HG03196 (cell line): ENCODE measurements around the gene APBB1IP.
"Not testable (repeated sequence)": the region's sequence is repeated elsewhere in the genome, so short reads cannot be mapped to it uniquely, and the experiment has no call there.

Experiments used
- ATAC-seq: cut with Tn5 transposase; IDR thresholded peaks from one replicate; pipeline ENCODE4 v1.9.1; 2021; ENCODE audit not compliant: unreplicated experiment

APBB1IP gene

GRCh38 chr10:26437637-26438461 is at the start of gene APBB1IP:
APBB1IP (plus strand) TSS chr10:26438341; CDS start chr10:26492327, 53,986 bp downstream.
- ATAC-seq: peak; percentile 49

GRCh38 chr10:26389533-26389932 is 48.6 kb upstream of the APBB1IP start:
- no peak for ATAC-seq

- ATAC-seq: no peak
Observed at GRCh38 chr10:26391701-26392695, 46.1 kb upstream of the APBB1IP start.

- ATAC-seq: not testable (repeated sequence)
Observed at GRCh38 chr10:26398353-26398752, 39.8 kb upstream of the APBB1IP start.

GRCh38 chr10:26407406-26407969 is 30.7 kb upstream of the APBB1IP start:
- no peak for ATAC-seq

- ATAC-seq: no peak
Observed at GRCh38 chr10:26408858-26409494, 29.2 kb upstream of the APBB1IP start.

- ATAC-seq: no peak
Observed at GRCh38 chr10:26410356-26410755, 27.8 kb upstream of the APBB1IP start.

GRCh38 chr10:26412932-26413331 is 25.2 kb upstream of the APBB1IP start:
- ATAC-seq: no peak

- ATAC-seq: no peak
Observed at GRCh38 chr10:26413375-26413774, 24.8 kb upstream of the APBB1IP start.

- no peak for ATAC-seq
Observed at GRCh38 chr10:26417136-26417535, 21.0 kb upstream of the APBB1IP start.

GRCh38 chr10:26422977-26423376 is 15.2 kb upstream of the APBB1IP start:
- ATAC-seq: no peak

- ATAC-seq: no peak
Observed at GRCh38 chr10:26423722-26424121, 14.4 kb upstream of the APBB1IP start.

GRCh38 chr10:26430641-26431163 is 7.4 kb upstream of the APBB1IP start:
- ATAC-seq: peak; percentile 93

- ATAC-seq: no peak
Observed at GRCh38 chr10:26432938-26433337, 5.2 kb upstream of the APBB1IP start.

GRCh38 chr10:26435852-26436251 is 2.3 kb upstream of the APBB1IP start:
- ATAC-seq: no peak

- no peak for ATAC-seq
Observed at GRCh38 chr10:26436848-26437247, 1.3 kb upstream of the APBB1IP start.

GRCh38 chr10:26438534-26439341 is 597 bp downstream of the APBB1IP start:
- peak; percentile 52 for ATAC-seq

GRCh38 chr10:26439406-26440087 is 1.4 kb downstream of the APBB1IP start:
- no peak for ATAC-seq

- ATAC-seq: no peak
Observed at GRCh38 chr10:26440088-26440470, 1.9 kb downstream of the APBB1IP start.
